ENCODE measurements around the gene MARCHF10. TPM values are rescaled to one million over a fixed set of nuclear protein-coding genes. Genes with fewer than 3 reads are reported as not detected.
A peak's percentile ranks its signal among the peaks of the same experiment; 100 is the strongest.
"Not testable (repeated sequence)": the region's sequence is repeated elsewhere in the genome, so short reads cannot be mapped to it uniquely, and the experiment has no call there.

MARCHF10 gene
- total RNA-seq, 2 donors from 2014 or later: not detected

DNA sequence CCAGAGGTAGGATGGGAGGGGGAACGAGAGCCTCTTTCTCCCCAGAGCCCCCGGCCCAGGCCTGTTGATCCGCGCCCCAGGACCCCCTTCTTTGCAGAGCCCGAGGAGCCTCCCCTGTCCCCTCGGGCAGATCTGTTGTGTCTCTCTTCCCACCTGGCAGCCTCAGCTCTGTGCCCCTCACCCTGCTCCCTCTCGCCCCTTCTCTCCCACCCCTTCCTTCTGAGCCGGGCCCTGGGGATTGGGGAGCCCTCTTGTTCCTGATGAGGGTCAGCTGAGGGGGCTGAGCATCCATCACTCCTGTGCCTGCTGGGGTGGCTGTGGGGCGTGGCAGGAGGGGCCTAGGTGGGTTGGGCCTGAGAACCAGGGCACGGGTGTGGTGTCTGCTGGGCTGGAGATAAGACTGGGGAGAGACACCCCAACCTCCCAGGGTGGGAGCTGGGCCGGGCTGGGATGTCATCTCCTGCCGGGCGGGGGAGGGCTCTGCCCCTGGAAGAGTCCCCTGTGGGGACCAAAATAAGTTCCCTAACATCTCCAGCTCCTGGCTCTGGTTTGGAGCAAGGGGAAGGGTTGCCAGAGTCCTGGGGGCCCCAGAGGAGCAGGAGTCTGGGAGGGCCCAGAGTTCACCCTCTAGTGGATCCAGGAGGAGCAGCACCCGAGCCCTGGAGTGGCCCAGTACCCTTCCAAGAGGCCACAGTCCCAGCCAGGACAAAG, 115.2 kb downstream of the MARCHF10 start:
- H3K27ac ChIP-seq: no peak overlapping the region
- TF ChIP-seq, protein P1, sequence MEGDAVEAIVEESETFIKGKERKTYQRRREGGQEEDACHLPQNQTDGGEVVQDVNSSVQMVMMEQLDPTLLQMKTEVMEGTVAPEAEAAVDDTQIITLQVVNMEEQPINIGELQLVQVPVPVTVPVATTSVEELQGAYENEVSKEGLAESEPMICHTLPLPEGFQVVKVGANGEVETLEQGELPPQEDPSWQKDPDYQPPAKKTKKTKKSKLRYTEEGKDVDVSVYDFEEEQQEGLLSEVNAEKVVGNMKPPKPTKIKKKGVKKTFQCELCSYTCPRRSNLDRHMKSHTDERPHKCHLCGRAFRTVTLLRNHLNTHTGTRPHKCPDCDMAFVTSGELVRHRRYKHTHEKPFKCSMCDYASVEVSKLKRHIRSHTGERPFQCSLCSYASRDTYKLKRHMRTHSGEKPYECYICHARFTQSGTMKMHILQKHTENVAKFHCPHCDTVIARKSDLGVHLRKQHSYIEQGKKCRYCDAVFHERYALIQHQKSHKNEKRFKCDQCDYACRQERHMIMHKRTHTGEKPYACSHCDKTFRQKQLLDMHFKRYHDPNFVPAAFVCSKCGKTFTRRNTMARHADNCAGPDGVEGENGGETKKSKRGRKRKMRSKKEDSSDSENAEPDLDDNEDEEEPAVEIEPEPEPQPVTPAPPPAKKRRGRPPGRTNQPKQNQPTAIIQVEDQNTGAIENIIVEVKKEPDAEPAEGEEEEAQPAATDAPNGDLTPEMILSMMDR (IDR thresholded peaks at IDR 0.05): peak in 1 of 2 donors; percentile 48

DNA sequence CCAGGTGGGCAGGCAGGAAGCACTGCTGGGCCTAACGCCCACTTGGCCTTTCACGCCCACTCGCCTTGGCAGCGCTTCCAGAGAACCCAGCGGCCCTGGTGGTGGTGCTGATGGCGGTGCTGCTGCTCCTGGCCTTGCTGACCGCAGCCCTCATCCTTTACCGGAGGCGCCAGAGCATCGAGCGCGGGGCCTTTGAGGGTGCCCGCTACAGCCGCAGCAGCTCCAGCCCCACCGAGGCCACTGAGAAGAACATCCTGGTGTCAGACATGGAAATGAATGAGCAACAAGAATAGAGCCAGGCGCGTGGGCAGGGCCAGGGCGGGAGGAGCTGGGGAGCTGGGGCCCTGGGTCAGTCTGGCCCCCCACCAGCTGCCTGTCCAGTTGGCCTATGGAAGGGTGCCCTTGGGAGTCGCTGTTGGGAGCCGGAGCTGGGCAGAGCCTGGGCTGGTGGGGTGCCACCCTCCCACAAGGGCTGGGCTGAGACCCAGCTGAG, 115.9 kb downstream of the MARCHF10 start:
- no peak overlapping the region for H3K27ac ChIP-seq
- H3K9me3 ChIP-seq: no peaks in the 10 kb centered on the region
- no peak for DNase-seq (ENCODE audit: low spot score)
- no peaks in the 10 kb centered on the region for H3K27me3 ChIP-seq
- H3K36me3 ChIP-seq: peaks cover 9% of the 10 kb centered on the region
- TF ChIP-seq, protein P1 (IDR thresholded peaks at IDR 0.05): no peak
- peaks cover 0 to 22% of the 10 kb centered on the region in 2 donors for H3K4me1 ChIP-seq
- H3K4me3 ChIP-seq: no peak overlapping the region

More for the DNA sequence above, 115.2 kb downstream of the MARCHF10 start:
- Histone ChIP-seq H3K4me3 (no peak overlapping the region), H3K36me3 (peaks cover 9% of the 10 kb centered on the region), H3K27me3 (no peaks in the 10 kb centered on the region), H3K4me1 (peaks cover 0 to 25% of the 10 kb centered on the region in 2 donors), H3K9me3 (no peaks in the 10 kb centered on the region)
- DNase-seq (ENCODE audit: low spot score): no peak

DNA sequence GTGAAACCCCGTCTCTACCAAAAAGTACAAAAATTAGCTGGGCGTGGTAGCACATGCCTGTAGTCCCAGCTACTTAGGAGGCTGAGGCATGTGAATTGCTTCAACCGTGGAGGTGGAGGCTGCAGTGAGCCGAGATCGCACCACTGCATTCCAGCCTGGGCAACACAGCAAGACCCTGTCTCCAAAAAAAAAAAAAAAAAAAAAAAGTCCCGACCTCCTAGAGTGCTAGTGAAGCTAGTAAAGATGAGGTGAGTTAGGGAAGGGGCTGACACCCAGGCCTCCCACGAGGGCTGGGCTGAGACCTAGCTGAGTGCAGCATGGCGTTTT, 116.6 kb downstream of the MARCHF10 start:
- H3K27ac ChIP-seq; DNase-seq (ENCODE audit: low spot score); H3K27me3 ChIP-seq; H3K36me3 ChIP-seq; H3K4me3 ChIP-seq; H3K9me3 ChIP-seq: not testable (repeated sequence)
- peaks cover 0 to 15% of the 10 kb centered on the region in 2 donors for H3K4me1 ChIP-seq

DNA sequence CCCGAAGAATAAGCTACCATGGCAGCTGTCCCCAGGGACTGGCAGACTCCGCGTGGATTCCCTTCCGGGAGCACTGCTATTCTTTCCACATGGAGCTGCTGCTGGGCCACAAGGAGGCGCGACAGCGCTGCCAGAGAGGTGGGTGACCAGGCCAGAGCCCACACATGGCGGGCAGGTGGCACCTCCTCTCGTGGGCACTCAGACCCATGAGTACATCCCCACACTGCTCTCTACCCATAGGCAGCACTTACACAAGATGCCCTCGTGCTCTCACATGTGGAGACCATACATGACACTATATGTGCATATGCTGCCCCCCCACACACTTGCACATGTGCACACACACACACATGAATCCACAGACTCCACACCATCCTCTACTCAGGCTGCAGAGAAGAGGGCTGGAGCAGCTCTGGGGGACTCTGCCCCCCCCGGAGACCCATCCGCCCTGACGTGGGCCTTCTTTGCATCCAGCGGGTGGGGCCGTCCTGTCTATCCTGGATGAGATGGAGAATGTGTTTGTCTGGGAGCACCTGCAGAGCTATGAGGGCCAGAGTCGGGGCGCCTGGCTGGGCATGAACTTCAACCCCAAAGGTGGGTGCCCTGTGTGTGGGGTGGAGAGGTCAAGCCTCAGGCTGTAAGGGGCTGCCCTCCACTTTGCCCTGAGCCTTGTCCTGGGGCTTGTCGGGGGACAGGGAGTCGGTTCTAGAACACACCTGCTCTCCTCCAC, 117.8 kb downstream of the MARCHF10 start:
- Histone ChIP-seq H3K4me1 (peaks cover 0 to 13% of the 10 kb centered on the region in 2 donors), H3K9me3 (no peaks in the 10 kb centered on the region), H3K27me3 (no peaks in the 10 kb centered on the region), H3K4me3 (no peak overlapping the region), H3K36me3 (peaks cover 9% of the 10 kb centered on the region), H3K27ac (no peak overlapping the region)
- no peak for DNase-seq (ENCODE audit: low spot score)
- TF ChIP-seq, protein P1 (IDR thresholded peaks at IDR 0.05): no peak

DNA sequence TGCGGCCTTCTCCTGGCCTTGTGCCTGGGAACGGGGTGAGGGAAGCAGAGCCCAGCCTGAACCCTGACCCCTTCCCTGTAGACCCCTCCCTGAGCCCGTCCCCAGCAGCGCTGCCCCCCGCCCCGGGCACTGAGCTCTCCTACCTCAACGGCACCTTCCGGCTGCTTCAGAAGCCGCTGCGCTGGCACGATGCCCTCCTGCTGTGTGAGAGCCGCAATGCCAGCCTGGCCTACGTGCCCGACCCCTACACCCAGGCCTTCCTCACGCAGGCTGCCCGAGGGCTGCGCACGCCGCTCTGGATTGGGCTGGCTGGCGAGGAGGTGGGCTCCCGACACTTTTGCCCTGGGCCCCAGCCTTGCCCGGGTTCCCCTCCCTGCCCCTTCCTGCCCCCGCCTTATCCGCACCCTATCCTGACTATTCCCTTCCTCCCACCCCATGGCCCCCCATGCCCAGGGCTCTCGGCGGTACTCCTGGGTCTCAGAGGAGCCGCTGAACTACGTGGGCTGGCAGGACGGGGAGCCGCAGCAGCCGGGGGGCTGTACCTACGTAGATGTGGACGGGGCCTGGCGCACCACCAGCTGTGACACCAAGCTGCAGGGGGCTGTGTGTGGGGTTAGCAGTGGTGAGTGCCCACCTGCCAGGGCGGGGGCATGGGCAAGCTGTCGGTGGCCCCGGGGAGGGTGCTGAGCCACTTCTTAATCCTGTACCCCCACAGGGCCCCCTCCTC, 118.5 kb downstream of the MARCHF10 start:
- Histone ChIP-seq H3K27ac (no peak overlapping the region), H3K27me3 (no peaks in the 10 kb centered on the region), H3K4me3 (no peak overlapping the region), H3K4me1 (peaks cover 0 to 8% of the 10 kb centered on the region in 2 donors), H3K9me3 (no peaks in the 10 kb centered on the region), H3K36me3 (peaks cover 9% of the 10 kb centered on the region)
- DNase-seq (ENCODE audit: low spot score): no peak
- TF ChIP-seq, protein P1 (IDR thresholded peaks at IDR 0.05): no peak

Data from right atrium auricular region (tissue), 2 donors.